ENCODE measurements around the gene HERPUD1.

HERPUD1 gene

DNA sequence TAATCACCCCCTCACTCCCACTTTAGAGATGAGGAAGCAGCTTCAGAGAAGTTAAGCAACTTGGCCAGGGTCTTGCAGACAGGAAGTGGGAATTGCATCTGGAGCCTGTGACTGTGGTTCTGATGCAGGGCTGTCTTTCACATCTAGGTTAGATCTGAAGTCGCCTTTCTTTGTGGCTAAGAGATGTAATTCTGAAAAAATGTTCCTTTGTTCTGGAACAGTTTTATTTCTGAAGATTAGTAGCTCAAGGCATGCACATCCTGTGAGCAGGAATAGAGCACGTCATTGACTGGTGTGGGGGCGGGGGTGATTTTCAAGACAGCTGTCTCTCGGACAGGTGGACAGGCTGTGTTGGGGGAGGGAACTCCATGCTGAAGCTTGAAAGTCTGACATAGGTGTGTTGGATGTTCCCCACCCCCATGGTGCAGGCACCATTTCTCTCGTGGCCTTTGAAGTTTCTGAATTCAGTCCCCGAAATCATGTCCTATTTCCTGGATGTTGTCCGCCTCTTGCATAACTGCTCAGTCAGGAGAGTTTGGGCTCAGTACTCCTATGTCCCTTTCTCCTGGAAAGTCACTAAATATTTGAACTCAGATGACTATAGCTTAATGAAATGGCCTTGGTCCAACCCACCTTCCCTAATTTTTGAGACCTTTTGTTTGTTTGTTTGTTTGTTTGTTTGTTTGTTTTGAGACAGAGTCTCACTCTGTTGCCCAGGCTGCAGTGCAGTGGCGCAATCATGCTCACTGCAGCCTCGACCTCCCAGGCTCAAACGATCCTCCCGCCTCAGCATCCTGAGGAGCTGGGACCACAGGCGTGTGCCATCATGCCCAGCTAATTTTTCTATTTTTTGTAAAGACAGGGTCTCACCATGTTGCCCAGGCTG, 21.0 kb upstream of the HERPUD1 start:
- DNase-seq (ENCODE audit: low spot score) = no peak

DNA sequence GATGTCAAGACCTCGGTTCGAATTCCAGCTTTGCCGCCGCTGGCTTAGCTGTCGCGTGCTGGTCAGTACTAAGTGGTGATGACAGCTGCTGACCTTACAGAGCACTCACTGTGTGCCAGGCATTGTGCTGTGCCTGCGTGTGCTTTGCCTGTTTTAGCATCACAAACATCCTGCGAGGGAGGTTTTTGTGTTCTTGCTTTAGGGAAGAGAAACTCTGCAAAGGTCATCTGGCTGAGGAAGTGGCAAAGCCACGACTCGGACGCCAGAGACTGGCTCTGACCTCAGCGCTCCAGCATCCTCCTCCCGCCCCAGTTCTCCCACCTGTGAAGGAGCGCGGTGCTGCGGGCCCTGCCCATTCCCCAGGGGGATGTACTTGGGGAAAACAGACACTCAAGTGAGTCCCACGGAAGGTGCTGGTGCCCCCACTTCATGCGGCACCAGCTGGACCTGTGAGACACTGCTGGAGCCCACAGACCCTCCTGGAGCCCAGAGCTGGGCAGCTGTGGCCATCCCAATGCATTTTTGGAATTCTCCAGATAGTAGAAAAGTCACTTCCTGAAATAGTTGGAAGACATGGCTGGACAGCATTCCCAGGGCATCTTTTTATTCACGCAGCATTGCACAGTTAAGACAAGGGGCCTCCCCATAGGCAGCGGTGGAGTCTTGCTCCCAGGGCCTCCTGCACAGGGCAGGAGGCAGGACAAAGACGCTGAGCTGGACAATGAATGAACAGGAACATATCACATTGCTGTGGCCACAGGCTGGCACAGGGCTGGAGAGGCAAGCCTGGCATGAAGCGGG, 20.0 kb upstream of the HERPUD1 start:
- DNase-seq (ENCODE audit: low spot score) = no peak

DNA sequence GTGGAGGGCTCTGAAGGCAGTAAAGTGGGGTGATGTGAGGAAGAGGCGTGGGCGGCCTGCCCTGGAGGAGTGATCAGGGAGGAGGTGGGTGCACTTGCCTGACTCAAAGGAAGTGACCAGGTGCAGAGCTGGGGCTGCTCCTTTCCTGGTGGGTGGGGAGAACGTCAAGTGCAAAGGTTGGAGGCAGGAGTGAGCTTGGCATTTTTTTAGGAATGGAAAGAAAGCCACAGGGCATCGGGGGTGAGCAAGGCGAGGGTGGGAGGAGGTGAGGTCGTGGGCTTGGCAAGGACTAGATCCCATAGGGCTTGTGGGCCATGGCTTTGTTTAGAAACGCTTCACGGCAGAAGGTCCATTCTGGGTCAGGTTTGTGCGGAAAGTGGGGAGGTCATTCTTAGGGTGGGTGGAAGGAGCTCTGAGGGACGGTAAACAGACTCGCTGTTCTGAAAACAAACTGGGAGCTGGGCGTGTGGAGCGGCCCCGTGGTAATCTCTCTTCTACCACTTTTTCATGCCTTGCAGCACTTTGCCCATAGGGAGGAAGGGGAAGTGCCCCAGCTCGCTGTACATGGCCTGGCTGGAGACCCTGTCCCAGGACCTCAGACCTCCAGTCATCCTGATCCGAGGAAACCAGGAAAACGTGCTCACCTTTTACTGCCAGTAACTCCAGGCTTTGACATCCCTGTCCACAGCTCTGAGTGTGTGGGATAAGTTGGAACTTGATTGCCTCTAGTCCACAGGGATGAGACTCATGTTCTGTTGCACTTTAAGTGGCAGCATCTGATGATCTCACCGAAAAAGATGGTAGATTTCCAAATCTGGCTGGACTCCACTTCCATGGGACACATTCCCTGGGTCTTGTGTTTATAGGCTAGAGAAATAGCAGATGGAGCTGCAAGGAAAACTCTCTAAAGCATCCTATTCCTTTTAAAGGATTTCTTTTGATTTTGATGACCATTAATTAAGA, 18.9 kb upstream of the HERPUD1 start:
- no peak for DNase-seq (ENCODE audit: low spot score)

DNA sequence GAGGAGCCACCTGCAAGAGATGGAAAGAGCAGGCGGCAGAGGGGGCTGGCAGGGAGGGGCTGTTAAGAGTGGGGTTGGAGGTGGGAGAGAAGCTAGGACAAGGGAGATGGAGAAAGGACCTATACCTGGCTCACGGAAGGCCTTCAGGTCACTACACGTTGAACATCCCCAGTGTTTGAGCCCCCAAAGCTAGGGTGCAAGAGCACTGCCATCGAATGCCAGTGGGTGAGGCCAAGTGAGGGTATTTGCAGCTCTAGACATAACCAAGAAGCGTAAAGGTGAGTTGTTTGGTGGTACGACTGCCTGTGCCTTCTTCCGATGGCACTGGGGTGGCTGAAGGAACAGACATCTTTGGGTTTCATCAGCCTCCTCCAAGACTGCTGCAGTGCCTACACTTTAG, 17.0 kb upstream of the HERPUD1 start:
- DNase-seq (ENCODE audit: low spot score) = no peak

DNA sequence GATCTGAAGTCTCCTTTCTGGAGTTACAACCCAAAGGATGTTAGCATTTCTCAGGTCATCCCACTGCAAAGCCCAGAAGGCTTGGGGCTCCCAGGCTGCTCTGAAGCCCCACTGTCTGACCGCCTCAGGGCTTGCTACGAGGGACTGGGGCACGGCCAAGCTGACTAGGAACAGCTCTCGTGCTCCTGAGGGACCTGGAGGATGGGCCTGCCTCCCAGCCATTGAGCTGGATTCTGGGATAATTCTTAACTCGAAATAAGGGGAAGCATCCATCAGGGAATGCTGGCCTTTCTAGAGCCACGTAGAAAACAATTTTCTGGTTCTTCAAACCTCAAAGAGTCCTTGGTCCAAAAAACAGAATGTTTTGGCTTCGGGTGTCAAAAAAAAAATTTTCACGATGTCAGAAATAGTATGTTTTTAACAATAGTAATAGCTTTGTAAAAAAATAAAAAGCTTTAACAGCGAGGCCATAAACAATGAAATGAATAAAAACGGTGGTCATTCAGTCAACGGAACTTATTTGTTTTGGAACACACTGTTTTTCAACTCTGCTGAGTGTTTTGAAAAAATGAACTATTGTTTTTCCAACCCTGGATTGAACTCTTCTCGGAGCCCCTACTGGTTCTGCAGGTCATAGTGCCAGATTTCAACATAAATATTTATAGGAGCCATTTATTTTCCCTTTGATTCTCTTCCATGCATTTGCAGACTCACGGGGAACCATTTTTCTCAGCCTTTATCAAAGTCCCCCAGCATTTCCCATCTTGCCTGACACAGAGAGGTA, 16.4 kb upstream of the HERPUD1 start:
- DNase-seq (ENCODE audit: low spot score) = no peak

DNA sequence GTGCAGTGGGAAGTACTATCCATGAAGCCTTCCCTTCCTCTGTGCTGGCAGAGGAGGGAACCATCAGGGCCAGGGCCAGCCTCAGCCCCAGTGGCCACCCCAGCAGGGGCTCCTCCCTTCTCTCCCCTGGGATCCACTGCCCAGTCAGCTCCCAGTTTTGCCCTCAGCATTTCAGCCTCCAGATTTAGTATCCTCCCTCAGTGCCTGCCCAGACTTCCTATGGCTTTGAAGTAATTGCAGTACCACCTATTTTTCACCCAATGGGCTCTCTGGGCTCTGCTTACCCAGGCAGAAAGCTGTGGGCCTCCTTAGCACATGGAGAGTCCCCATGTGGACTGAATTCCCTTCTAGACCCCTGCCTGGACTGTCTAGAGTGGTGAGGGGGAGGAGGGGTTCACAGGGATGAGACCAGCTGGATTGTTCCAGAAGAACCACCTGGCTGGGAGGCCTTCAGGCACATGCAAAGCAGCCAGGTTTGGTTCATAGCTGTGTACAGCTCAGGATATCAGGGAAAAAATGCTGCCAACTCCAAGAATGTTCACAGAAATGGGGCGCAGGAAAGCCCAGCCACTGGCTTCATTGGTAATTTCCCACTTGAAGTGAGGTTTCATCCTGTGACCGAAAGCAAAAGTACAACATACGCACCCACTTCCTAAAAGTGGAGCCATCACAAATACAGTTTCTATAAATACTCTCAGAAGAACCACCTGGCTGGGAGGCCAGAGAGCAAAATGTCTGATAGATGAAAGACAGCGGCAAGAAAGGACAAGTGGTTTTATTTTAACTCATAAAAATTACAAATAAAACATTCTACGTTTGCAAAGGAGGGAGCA, 15.2 kb upstream of the HERPUD1 start:
- no peak for DNase-seq (ENCODE audit: low spot score)

DNA sequence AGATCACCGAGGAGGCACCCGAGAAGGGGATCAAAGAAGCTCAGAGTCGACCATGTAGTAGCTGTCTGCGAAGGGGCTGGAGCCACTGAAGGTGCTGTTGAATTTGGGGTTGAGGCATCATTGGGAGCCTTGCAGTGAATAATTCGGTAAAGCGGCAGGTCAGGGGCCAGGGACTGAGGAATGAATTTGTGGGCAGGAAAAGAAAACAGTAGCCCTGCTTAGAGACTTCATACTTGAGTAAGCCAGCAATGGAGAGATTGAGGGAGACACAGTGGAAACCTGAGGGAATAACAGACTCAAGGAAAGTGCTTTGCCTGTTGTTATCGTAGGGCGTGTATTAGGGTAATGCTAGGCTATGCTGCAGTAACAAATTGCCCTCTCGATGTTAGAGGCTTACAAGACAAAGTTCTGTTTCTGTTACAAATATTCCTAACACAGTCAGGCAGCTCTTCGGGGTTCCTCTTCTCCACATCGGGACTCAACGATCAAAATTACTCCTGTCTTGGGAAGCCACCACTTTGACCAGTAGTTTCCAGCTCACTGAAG, 13.4 kb upstream of the HERPUD1 start:
- DNase-seq (ENCODE audit: low spot score) = no peak

DNA sequence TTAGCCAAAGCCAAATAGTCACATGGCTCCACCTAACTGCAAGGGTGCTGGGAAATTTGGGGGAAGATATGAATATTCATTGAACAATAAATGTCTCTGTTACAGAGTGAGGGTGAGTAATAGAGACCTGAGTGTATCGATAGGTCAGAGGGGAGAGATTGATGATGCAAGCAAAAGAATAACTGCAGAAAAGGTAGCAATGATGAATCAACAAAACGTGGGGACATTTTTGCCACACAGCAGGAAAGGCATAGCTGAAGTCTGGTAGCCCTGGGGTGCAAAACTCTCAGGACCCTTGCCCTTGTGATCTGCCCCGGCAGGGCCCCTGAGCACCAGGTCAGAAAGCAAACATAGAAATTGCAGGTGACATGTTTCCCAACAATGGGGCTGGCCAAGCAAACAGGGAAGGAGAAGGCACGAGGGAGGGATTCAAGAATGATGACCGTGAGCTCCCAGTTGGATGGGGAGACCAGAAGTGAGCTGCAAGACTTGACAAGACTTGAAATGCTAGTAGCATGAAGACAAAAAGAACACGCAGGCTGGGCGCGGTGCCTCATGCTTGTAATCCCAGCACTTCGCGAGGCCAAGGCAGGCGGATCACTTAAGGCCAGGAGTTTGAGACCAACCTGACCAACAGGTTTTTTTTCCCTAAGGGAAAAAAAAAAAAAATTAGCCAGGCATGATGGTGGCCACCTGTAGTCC, 12.7 kb upstream of the HERPUD1 start:
- peak; percentile 29 for DNase-seq (ENCODE audit: low spot score)

DNA sequence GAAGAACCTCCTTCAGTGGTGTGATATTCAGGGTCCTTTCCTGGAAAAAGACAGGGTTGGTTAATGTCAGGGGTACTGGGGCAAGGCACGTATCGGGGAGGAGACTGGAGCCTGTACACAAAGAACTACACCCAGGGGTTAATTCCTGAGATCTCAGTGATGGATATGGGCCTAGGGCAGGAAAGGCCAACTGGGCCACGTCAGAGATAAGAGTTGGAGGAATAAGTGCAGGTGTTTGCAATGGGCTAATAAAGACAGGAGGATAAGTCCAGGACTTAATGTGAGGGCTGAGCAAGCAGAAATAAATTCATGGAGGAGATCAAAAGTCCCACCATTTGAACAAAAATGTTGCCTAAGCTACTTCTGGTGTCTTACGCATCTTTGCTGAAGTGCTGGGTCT, 10.4 kb upstream of the HERPUD1 start:
- no peak for DNase-seq (ENCODE audit: low spot score)

DNA sequence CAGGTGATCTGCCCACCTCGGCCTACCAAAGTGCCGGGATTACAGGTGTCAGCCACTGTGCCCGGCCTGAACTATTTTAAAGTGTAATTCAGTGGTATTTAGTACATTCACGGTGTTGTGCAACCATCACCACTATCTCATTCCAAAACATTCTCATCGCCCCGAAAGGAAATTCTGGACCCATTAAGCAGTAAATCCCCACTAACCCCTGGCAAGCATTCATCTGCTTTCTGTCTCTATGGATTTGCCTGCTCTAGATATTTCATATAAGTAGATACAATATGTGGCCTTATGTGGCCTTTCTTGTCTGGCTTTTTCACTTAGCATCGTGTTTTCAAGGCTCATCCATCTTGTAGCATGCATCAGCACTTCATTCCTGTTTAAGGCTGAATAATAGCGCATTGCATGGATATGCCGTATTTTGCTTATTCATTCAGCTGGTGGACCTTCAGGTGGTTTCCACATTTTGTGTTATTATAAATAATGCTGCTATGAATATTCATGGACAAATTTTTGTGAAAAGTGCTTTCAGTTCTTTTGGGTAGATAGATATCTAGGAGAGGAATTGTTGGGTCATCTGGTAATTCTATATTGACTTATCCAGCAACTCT, 8.4 kb upstream of the HERPUD1 start:
- no peak for DNase-seq (ENCODE audit: low spot score)

DNA sequence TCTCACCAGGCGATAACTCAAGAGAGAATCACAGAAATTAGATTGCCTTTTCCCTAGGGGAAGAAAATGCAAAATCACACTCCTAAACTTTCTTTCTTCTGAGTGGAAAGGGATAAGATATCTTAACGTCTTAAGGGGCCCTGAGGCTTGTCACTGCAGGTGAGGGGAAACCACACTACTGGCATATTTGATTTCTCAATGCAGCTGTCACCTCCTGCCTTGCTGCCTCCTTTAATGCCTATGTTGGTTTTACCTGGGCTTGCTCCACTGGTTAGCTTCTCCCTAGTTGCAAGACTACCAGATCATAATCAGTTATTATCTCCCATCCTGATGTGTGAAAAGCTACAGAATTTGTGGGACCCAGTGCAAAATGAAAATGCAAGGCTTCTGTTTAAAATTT, 4.5 kb upstream of the HERPUD1 start:
- DNase-seq (ENCODE audit: low spot score) = no peak

DNA sequence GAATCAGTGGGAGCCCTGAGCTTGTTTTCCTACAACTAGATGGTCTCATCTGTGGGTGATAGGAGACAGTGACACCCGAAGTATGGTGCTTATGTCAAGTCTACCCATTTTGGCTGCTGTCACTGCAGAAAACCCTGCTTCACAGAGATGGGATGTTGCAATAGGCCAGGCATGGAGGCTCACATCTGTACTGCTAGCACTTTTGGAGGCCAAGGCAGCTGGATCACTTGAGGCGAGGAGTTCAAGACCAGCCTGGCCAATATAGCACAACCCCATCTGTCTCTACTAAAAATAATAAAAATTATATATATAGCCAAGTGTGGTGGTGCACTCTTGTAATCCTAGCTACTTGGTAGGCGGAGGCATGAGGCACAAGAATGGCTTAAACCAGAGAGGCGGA, 2.3 kb upstream of the HERPUD1 start:
- no peak for DNase-seq (ENCODE audit: low spot score)

DNA sequence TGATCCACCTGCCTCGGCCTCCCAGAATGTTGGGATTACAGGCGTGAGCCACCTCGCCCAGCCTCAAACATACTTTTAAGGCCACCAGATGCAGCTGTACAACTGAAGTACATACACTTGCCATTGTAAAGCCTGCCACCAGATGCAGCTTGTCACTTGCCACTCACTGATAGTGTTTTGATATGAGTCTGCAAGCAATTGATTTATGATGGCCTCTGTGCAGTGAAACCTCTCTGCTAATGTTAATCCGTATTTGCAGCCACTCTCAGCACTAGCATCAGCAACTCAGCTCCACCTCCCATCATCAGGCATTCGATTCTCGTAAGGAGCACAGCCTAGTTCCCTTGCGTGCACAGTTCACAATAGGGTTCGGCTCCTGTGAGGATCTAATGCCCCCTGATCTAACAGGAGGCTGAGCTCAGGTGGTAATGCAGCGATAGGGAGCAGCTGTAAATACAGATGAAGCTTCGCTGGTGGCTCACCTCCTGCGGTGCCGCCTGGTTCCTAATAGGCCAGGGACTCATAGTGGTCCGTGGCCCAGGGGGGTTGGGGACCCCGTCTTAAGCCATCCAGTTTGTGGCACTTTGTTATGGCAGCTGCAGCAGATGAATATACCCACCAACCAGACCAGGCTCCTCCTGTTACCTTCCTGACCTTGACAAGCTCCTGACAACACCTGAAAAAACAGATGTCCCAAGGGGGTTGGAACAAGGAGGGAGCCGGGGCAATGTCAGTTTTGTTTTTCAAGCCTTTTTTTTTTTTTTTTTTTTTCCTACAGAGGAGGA, 1.3 kb upstream of the HERPUD1 start:
- no peak for DNase-seq (ENCODE audit: low spot score)

DNA sequence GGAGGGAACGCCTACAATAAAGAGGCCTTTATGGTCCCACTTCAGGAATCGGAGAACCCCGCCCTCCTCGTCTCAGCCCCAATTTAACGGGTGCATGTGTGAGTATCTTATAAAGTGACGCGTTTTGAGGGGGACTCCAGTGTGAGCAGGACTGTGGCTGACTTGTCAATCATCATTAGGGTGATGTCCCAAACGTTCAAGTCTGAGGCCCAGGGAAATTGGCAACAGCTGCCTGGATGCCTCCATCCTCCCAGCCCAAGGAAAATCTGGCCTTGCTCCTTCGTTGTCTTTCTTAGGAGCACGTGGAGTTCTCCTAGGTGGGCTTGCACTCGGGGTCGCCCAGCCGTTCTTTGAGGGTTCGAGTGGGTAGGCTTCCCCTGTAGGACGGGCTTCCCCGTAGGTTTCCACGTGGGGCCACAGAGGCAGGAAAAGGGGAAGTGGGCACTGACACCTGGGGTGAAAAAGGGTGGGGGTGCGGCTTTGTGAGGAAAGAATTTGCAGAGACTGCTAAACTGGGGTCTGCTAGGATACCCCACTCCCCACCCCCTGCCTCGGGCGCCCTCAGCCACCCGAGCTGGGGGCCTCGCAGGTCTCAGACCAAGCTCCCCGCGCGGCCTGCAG, 561 bp upstream of the HERPUD1 start:
- DNase-seq (ENCODE audit: low spot score) = no peak

DNA sequence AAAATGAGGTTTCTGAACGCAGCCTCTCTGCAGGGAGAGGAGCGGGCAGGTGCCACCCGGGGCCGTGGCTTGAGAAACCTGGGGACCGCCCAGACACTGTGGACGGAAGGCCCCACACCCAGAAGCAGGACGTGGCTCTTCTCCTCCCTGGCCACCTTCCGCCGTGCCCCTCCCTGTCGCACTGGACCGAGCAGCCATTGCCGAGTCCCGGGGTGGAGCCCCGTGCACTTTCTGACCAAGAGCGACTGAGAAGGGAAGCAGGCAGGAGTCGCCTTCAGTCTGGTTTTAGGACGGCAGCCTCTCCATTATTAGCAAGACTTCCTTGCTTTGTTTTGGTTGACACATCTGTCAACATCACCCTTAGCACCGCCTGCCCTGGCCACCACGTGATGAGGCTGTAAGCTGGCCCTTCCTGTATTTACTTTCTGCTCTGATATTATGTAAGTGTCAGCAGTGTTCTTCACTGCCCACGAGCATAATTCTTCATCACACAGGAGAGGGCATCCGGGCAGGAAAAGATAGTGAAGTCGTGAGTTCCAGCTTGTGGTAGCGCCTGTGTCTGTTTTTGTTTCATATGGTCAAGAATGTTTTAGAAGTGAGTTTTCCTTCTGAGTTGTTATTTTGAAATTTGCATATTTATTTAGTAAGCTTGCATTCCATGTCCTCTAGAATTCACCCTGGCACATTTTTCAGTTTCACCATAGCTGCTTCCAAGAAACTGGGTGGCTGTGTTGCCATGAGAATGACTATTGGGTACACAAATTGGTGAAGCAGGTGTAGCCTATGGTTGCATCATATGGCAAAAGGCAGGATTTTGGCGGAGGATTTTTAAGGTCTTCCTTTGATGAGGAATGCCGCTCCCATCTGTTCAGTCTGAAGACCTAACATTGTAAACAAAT, 1.0 kb downstream of the HERPUD1 start:
- DNase-seq (ENCODE audit: low spot score) = peak; percentile 54

DNA sequence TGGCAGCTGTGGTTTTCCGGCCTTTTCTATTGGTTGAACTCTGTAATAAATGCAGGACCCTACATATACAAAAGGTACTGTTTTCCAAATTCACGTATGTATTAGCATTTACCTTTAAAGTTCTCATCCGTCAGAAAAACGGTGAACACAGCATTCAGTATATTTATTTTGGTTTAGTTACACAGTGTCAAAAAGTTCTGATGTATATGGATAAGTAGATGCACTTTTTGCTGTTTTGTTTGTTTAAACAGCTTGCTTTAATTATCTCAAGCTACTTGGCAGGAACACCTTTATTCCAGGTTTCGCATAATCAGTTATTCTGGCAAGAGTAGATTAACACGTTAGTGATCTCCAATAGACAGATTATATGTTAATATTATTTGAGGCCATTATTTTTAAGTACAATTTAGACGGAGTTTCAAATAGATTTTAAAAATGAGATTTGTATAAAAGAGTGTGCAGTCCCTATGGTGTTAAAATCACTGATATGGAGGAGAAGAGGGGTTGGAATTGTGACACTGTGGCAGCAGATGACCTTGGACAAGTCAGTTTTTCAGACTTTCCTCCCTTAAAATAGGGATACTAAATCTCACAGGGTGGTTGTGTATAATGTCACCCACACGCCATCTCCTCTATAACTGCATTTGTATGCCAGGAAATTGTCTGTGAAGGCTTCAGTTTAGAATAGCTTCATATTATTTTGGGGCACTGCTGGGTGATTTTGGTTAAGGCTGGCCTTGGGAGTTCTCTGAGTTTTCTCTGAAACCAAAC, 2.1 kb downstream of the HERPUD1 start:
- DNase-seq (ENCODE audit: low spot score) = no peak
